ENCODE measurements around the gene RTP2. TPM values are rescaled to one million over a fixed set of nuclear protein-coding genes. Genes with fewer than 3 reads are reported as not detected.

RTP2 gene
- total and polyA plus RNA-seq, 2 donors (not counting 3 experiments of a cell fraction or from before 2014, with no cell fraction given) = not detected

DNA sequence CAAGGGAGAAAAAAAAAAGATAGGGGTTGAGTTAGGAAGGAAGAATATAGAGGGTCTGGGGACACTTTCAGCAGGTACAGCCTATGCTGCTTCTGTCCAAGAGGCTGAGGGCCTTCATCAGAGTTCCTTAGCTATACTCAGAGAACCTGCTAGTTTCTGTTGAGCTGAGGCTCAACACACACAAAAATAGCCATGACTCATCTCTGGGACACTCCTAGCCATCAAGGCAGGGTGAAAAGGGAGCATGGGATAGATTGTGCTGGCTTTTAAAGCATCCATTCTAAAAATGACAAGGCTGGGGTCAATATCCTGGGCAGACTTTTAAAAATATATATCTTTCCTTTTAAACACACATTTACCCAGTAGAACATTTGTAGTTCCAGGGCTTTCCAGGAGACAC is 2.8 kb upstream of the RTP2 start:
- Histone ChIP-seq H4K20me1 (replicated peaks; ENCODE audit: control insufficient read depth, extremely low read depth, insufficient read depth, low read length) (no peaks in the 10 kb centered on the region), H3K9me3 (replicated peaks; ENCODE audit: control insufficient read depth, insufficient read depth, low read length) (no peaks in the 10 kb centered on the region), H3K79me2 (ENCODE audit: control insufficient read depth, insufficient read depth, low read length) (no peaks in the 10 kb centered on the region), H3K4me2 (ENCODE audit: insufficient read depth, low read length) (no peak overlapping the region), H2AFZ (ENCODE audit: low read depth, low read length) (no peak overlapping the region), H3K9ac (replicated peaks; ENCODE audit: extremely low read depth, insufficient read depth, low read length) (no peak overlapping the region), H3K9me1 (replicated peaks; ENCODE audit: control insufficient read depth, extremely low read depth, insufficient read depth, low read length) (no peaks in the 10 kb centered on the region), H3K27me3 (ENCODE audit: control insufficient read depth in 2 of 2, insufficient read depth in 2 of 2, low read length in 2 of 2) (no peaks in the 10 kb centered on the region), H3K36me3 (ENCODE audit: control insufficient read depth in 2 of 2, extremely low read depth in 1 of 2, insufficient read depth in 2 of 2, low read length in 2 of 2) (no peaks in the 10 kb centered on the region), H3K4me3 (replicated peaks in 1 of 3; ENCODE audit: insufficient read depth in 1 of 3, low read depth in 1 of 3, low read length in 3 of 3) (no peak overlapping the region), H3K4me1 (ENCODE audit: control insufficient read depth, extremely low read depth, insufficient read depth, low read length) (no peaks in the 10 kb centered on the region), H3K27ac (ENCODE audit: insufficient read depth, low read depth, low read length) (no peak overlapping the region)
- TF ChIP-seq GATA2 (IDR thresholded peaks at IDR 0.05; ENCODE audit: insufficient read depth, insufficient read length, low read depth, low read length) = no peak
- TF ChIP-seq, protein P1, sequence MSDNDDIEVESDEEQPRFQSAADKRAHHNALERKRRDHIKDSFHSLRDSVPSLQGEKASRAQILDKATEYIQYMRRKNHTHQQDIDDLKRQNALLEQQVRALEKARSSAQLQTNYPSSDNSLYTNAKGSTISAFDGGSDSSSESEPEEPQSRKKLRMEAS (IDR thresholded peaks at IDR 0.05; ENCODE audit: insufficient read depth, insufficient read length) = no peak
- TF ChIP-seq POLR2A (IDR thresholded peaks at IDR 0.05; ENCODE audit: low read depth, low read length) = no peak
- TF ChIP-seq MYC (IDR thresholded peaks at IDR 0.05; ENCODE audit: low read depth, low read length) = no peak
- no peak for TF ChIP-seq FOS (IDR thresholded peaks at IDR 0.05; ENCODE audit: borderline replicate concordance, insufficient read depth, low read length)
- no peak for TF ChIP-seq EZH2 (IDR thresholded peaks at IDR 0.05; ENCODE audit: borderline replicate concordance, low read depth, low read length, severe bottlenecking)
- BruUV-seq (replicated peaks) = no TSS peak
- intact Hi-C loops (cut with micrococcal nuclease) = no loop called here
- POLR2A ChIA-PET = no interaction called here
- CTCF ChIA-PET = no interaction called here
- dilution Hi-C loops (cut with MboI; ENCODE audit: extremely low pct_ligation_motif_present, low sequenced_read_pairs) = no loop called here
- DNase-seq (ENCODE audit: low read depth, low spot score) = no peak
- no peak for FAIRE-seq

GRCh38 chr3:187700249-187700648 is 2.1 kb downstream of the RTP2 start:
- no peak overlapping the region for H2AFZ ChIP-seq (ENCODE audit: low read depth, low read length)
- no peaks in the 10 kb centered on the region for H4K20me1 ChIP-seq (replicated peaks; ENCODE audit: control insufficient read depth, extremely low read depth, insufficient read depth, low read length)
- no peaks in the 10 kb centered on the region for H3K79me2 ChIP-seq (ENCODE audit: control insufficient read depth, insufficient read depth, low read length)
- no peak overlapping the region for H3K4me2 ChIP-seq (ENCODE audit: insufficient read depth, low read length)
- no peaks in the 10 kb centered on the region for H3K36me3 ChIP-seq (ENCODE audit: control insufficient read depth in 2 of 2, extremely low read depth in 1 of 2, insufficient read depth in 2 of 2, low read length in 2 of 2)
- no peaks in the 10 kb centered on the region for H3K27me3 ChIP-seq (ENCODE audit: control insufficient read depth in 2 of 2, insufficient read depth in 2 of 2, low read length in 2 of 2)
- ChIA-PET CTCF (interaction anchor here (1.0 to 3.7 kb wide), 4 partner anchors 14 to 480 kb away, joined by 3 to 22 read pairs (median 5); no protein-coding TSS in a partner anchor), POLR2A (no interaction called here)
- no peak overlapping the region for H3K27ac ChIP-seq (ENCODE audit: insufficient read depth, low read depth, low read length)
- H3K4me1 ChIP-seq (ENCODE audit: control insufficient read depth, extremely low read depth, insufficient read depth, low read length) = no peaks in the 10 kb centered on the region
- dilution Hi-C loops (cut with MboI; ENCODE audit: extremely low pct_ligation_motif_present, low sequenced_read_pairs) (no loop called here), intact Hi-C loops (cut with micrococcal nuclease) (no loop called here)
- no peaks in the 10 kb centered on the region for H3K9me3 ChIP-seq (replicated peaks; ENCODE audit: control insufficient read depth, insufficient read depth, low read length)
- DNase-seq (ENCODE audit: low read depth, low spot score) (no peak), FAIRE-seq (no peak)
- H3K4me3 ChIP-seq (replicated peaks in 1 of 3; ENCODE audit: insufficient read depth in 1 of 3, low read depth in 1 of 3, low read length in 3 of 3) = no peak overlapping the region
- no TSS peak for BruUV-seq (replicated peaks)
- no peaks in the 10 kb centered on the region for H3K9me1 ChIP-seq (replicated peaks; ENCODE audit: control insufficient read depth, extremely low read depth, insufficient read depth, low read length)
- TF ChIP-seq POLR2A (IDR thresholded peaks at IDR 0.05; ENCODE audit: low read depth, low read length) = no peak
- TF ChIP-seq, protein P2, sequence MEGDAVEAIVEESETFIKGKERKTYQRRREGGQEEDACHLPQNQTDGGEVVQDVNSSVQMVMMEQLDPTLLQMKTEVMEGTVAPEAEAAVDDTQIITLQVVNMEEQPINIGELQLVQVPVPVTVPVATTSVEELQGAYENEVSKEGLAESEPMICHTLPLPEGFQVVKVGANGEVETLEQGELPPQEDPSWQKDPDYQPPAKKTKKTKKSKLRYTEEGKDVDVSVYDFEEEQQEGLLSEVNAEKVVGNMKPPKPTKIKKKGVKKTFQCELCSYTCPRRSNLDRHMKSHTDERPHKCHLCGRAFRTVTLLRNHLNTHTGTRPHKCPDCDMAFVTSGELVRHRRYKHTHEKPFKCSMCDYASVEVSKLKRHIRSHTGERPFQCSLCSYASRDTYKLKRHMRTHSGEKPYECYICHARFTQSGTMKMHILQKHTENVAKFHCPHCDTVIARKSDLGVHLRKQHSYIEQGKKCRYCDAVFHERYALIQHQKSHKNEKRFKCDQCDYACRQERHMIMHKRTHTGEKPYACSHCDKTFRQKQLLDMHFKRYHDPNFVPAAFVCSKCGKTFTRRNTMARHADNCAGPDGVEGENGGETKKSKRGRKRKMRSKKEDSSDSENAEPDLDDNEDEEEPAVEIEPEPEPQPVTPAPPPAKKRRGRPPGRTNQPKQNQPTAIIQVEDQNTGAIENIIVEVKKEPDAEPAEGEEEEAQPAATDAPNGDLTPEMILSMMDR (IDR thresholded peaks at IDR 0.05; ENCODE audit: extremely low read depth in 1 of 2, insufficient read depth in 1 of 2, low read depth in 1 of 2, low read length in 2 of 2) = no peak
- TF ChIP-seq FOS (IDR thresholded peaks at IDR 0.05; ENCODE audit: borderline replicate concordance, insufficient read depth, low read length) = no peak
- no peak for TF ChIP-seq GATA2 (IDR thresholded peaks at IDR 0.05; ENCODE audit: insufficient read depth, insufficient read length, low read depth, low read length)
- TF ChIP-seq MYC (IDR thresholded peaks at IDR 0.05; ENCODE audit: low read depth, low read length) = no peak
- TF ChIP-seq POLR2AphosphoS5 (IDR thresholded peaks at IDR 0.05; ENCODE audit: insufficient read depth, low read depth, low read length) = no peak
- no peak overlapping the region for H3K9ac ChIP-seq (replicated peaks; ENCODE audit: extremely low read depth, insufficient read depth, low read length)
